LNCAP (cell line): ENCODE measurements around the gene TECPR1.

Source experiments
- TF ChIP-seq, protein P1 (sequence below): fragments of 450-650 bp; IDR thresholded peaks from 2 replicates; pipeline ENCODE4 v1.5.1; 2017; ENCODE audit warnings: mild to moderate bottlenecking

TECPR1 gene

GRCh38 chr7:98214811-98215321 lies 37.2 kb downstream of the TECPR1 start:
- TF ChIP-seq, protein P1, sequence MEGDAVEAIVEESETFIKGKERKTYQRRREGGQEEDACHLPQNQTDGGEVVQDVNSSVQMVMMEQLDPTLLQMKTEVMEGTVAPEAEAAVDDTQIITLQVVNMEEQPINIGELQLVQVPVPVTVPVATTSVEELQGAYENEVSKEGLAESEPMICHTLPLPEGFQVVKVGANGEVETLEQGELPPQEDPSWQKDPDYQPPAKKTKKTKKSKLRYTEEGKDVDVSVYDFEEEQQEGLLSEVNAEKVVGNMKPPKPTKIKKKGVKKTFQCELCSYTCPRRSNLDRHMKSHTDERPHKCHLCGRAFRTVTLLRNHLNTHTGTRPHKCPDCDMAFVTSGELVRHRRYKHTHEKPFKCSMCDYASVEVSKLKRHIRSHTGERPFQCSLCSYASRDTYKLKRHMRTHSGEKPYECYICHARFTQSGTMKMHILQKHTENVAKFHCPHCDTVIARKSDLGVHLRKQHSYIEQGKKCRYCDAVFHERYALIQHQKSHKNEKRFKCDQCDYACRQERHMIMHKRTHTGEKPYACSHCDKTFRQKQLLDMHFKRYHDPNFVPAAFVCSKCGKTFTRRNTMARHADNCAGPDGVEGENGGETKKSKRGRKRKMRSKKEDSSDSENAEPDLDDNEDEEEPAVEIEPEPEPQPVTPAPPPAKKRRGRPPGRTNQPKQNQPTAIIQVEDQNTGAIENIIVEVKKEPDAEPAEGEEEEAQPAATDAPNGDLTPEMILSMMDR, result no peak

- TF ChIP-seq, protein P1, result no peak
Measured at GRCh38 chr7:98213888-98214810, 37.9 kb downstream of the TECPR1 start.

- TF ChIP-seq, protein P1, result no peak
Measured at GRCh38 chr7:98213296-98213887, 38.6 kb downstream of the TECPR1 start.

- TF ChIP-seq, protein P1, result no peak
Measured at GRCh38 chr7:98212532-98213041, 39.4 kb downstream of the TECPR1 start.

GRCh38 chr7:98211676-98212531 lies 40.1 kb downstream of the TECPR1 start:
- TF ChIP-seq, protein P1, result no peak

GRCh38 chr7:98211221-98211675 lies 40.8 kb downstream of the TECPR1 start, which contains the start of gene BHLHA15:
Gene BHLHA15, plus strand, starts transcription at chr7:98211439. Its CDS starts 871 bp downstream, at chr7:98212310.
- TF ChIP-seq, protein P1, result no peak
